Right lobe of liver (tissue), 4 donors: ENCODE results near the gene CTTNBP2.

Experiments
- POLR2A ChIP-seq: fragments of 450-650 bp; IDR thresholded peaks from one replicate; pipeline ENCODE4 v1.6.1; 2017; ENCODE audit warnings: antibody characterized with exemption, mild to moderate bottlenecking
- TF ChIP-seq, protein P1 (sequence below), 4 donors: fragments of 200-600 bp in 3 of 4; fragments of 450-650 bp in 1 of 4; IDR thresholded peaks; one replicate each; pipeline versions ENCODE4 v1.5.1 to v1.8.0; 2016 to 2022; ENCODE audit warnings: antibody characterized with exemption in 4 of 4, mild to moderate bottlenecking in 2 of 4
- donor health status: DM: no; HTN: no; CAD: no.
- donor health status: DM: no; HTN: no; CAD: no.
- donor health status: DM: no; HTN: yes; CAD: no.

DNA sequence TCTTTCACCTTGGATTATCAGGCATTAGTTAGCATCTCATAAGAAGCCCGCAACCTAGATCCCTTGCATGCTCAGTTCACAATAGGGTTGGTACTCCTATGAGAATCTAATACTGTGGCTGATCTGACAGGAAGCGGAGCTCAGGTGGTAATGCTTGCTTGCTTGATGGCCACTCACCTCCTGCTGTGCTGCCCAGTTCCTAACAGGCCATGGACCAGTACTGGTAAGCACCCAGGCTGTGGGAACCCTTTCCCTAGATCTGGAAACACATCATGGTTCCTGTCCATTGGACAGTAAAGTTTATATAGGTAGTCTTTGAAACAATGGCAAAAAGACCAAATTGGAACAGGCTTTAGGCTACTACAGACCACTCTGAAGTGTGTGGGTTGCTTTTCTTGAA lies 9.4 kb upstream of the CTTNBP2 start:
- TF ChIP-seq POLR2A: no peak
- TF ChIP-seq, protein P1, sequence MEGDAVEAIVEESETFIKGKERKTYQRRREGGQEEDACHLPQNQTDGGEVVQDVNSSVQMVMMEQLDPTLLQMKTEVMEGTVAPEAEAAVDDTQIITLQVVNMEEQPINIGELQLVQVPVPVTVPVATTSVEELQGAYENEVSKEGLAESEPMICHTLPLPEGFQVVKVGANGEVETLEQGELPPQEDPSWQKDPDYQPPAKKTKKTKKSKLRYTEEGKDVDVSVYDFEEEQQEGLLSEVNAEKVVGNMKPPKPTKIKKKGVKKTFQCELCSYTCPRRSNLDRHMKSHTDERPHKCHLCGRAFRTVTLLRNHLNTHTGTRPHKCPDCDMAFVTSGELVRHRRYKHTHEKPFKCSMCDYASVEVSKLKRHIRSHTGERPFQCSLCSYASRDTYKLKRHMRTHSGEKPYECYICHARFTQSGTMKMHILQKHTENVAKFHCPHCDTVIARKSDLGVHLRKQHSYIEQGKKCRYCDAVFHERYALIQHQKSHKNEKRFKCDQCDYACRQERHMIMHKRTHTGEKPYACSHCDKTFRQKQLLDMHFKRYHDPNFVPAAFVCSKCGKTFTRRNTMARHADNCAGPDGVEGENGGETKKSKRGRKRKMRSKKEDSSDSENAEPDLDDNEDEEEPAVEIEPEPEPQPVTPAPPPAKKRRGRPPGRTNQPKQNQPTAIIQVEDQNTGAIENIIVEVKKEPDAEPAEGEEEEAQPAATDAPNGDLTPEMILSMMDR (IDR thresholded peaks at IDR 0.05): no peak
